ENCODE data around the gene ACOT9. TPM values are rescaled to one million over a fixed set of nuclear protein-coding genes. Genes with fewer than 3 reads are reported as not detected.

ACOT9 gene
- total and polyA plus RNA-seq, 10 of the 15 experiments (the other 5 are each of a cell fraction or from before 2014, with no cell fraction given), result 17.4 to 42.5 (median 23.3) TPM

- TF ChIP-seq CBX5 (IDR thresholded peaks at IDR 0.05; ENCODE audit: low read depth) (no peak), KDM1A (IDR thresholded peaks at IDR 0.05; ENCODE audit: borderline replicate concordance) (no peak), ZNF687 (IDR thresholded peaks at IDR 0.05) (peak; percentile 79), ATF2 (IDR thresholded peaks at IDR 0.05; ENCODE audit: low read length) (no peak), GABPA (IDR thresholded peaks at IDR 0.05; ENCODE audit: low read depth) (no peak), ZNF592 (IDR thresholded peaks at IDR 0.05) (no peak), ZNF207 (IDR thresholded peaks at IDR 0.05; ENCODE audit: borderline replicate concordance) (no peak), BHLHE40 (IDR thresholded peaks at IDR 0.05; ENCODE audit: borderline replicate concordance in 1 of 2, low read depth in 2 of 2, low read length in 1 of 2) (peak in 1 of 2 experiments; percentile 63; a peak in 2 of 4 replicates), JUNB (IDR thresholded peaks at IDR 0.05) (no peak), NR2C2 (IDR thresholded peaks at IDR 0.05; ENCODE audit: borderline replicate concordance, control insufficient read depth, insufficient read length, low read depth) (no peak), ZNF622 (IDR thresholded peaks at IDR 0.05) (no peak)
- TF ChIP-seq, protein P1, sequence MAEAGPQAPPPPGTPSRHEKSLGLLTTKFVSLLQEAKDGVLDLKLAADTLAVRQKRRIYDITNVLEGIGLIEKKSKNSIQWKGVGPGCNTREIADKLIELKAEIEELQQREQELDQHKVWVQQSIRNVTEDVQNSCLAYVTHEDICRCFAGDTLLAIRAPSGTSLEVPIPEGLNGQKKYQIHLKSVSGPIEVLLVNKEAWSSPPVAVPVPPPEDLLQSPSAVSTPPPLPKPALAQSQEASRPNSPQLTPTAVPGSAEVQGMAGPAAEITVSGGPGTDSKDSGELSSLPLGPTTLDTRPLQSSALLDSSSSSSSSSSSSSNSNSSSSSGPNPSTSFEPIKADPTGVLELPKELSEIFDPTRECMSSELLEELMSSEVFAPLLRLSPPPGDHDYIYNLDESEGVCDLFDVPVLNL (IDR thresholded peaks at IDR 0.05; ENCODE audit: low read depth, low read length), result no peak
- TF ChIP-seq, protein P2, sequence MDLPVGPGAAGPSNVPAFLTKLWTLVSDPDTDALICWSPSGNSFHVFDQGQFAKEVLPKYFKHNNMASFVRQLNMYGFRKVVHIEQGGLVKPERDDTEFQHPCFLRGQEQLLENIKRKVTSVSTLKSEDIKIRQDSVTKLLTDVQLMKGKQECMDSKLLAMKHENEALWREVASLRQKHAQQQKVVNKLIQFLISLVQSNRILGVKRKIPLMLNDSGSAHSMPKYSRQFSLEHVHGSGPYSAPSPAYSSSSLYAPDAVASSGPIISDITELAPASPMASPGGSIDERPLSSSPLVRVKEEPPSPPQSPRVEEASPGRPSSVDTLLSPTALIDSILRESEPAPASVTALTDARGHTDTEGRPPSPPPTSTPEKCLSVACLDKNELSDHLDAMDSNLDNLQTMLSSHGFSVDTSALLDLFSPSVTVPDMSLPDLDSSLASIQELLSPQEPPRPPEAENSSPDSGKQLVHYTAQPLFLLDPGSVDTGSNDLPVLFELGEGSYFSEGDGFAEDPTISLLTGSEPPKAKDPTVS (IDR thresholded peaks at IDR 0.05; ENCODE audit: low read depth, low read length), result no peak
These were observed 75.6 kb downstream of the ACOT9 start, which contains the start of gene PRDX4 (continued) for GRCh38 chrX:23667239-23668177.

All from GM12878 (cell line).